Fibroblast of lung (primary cell): Measurements from ENCODE around the gene UGT1A5.

Source experiments
- EZH2 ChIP-seq: IDR thresholded peaks from 2 replicates; pipeline ENCODE4 v1.5.1; 2012; ENCODE audit warnings: low read length, control low read depth, mild to moderate bottlenecking; ENCODE audit errors: missing control alignments
- TF ChIP-seq, protein P1 (sequence below), 2 donors: IDR thresholded peaks in 1 of 2; conservative IDR thresholded peaks in 1 of 2; 1 replicate in 1 of 2; 2 replicates in 1 of 2; pipeline ENCODE4 v1.5.1; 2011 to 2012; ENCODE audit warnings: low read length in 2 of 2, control low read depth in 1 of 2, inconsistent platforms in 1 of 2, low read depth in 1 of 2, mild to moderate bottlenecking in 1 of 2

DNA sequence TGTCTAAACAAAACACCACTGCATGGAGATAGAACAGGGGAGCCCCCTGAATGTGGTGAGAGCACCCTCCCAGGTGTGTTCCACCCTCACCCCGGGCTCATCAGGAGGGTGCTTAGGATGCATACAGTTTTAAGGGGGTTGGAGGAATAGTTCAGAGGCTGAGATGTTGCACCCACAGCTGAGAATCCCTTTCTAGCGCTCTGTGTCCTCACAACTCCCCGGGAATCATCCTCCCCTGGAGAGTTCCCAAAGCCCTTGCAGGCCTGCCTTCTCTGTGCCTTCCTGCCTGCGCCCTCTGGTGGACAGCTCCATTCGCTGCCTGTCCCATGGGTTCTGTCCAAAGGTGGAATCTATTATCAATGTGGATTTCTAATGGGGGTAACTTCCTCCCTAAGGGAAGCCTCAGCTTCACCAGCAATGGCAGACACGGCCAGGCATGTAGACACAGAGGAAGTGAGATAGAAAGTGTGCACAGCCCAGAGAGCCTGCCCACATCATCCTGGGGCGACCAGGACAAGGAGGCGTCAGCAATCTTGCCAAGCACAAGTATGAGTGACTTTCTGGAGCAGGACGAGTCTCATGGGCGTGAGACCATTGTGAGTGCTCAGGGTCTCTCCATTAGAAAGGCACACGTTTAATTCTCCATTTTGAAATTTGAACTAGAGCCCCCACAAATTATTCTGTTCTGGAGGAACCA, 1.2 kb upstream of the UGT1A5 start:
- TF ChIP-seq, protein P1, sequence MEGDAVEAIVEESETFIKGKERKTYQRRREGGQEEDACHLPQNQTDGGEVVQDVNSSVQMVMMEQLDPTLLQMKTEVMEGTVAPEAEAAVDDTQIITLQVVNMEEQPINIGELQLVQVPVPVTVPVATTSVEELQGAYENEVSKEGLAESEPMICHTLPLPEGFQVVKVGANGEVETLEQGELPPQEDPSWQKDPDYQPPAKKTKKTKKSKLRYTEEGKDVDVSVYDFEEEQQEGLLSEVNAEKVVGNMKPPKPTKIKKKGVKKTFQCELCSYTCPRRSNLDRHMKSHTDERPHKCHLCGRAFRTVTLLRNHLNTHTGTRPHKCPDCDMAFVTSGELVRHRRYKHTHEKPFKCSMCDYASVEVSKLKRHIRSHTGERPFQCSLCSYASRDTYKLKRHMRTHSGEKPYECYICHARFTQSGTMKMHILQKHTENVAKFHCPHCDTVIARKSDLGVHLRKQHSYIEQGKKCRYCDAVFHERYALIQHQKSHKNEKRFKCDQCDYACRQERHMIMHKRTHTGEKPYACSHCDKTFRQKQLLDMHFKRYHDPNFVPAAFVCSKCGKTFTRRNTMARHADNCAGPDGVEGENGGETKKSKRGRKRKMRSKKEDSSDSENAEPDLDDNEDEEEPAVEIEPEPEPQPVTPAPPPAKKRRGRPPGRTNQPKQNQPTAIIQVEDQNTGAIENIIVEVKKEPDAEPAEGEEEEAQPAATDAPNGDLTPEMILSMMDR (conservative IDR thresholded peaks at IDR 0.05 in 1 of 2, IDR thresholded peaks at IDR 0.05 in 1 of 2; ENCODE audit: low read depth in 1 of 2, low read length in 2 of 2) = peak; percentile 88 to 94
- no peak for TF ChIP-seq EZH2
